Measurements from ENCODE around the gene KLHL17. TPM values are rescaled to one million over a fixed set of nuclear protein-coding genes. Genes with fewer than 3 reads are reported as not detected.

Gene KLHL17
- total RNA-seq, 1 experiment from 2014 or later: 27.8 TPM

DNA sequence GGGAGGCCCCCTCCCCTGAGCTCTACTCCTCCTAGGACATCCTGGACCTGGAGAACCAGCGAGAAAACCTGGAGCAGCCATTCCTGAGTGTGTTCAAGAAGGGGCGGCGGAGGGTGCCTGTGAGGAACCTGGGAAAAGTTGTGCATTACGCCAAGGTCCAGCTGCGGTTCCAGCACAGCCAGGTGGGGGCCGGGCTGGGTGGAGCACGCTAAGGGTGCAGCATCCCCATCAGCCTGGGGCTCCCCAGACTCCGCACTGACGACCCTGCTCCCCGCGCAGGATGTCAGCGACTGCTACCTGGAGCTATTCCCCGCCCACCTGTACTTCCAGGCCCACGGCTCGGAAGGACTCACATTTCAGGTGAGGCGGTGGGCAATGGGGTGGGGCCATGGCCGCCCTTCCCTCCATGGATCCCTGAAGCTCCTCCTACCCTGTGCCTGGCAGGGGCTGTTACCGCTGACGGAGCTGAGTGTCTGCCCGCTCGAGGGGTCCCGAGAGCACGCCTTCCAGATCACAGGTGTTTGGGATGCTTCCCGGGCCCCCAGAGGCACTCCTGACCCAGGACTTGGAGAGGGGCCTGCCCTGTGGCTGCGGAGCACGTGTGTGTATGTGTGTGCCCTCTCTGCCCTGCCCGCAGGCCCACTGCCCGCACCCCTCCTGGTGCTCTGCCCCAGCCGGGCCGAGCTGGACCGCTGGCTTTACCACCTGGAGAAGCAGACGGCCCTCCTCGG, 10.0 kb downstream of the KLHL17 start:
- DNase-seq: no peak
- TF ChIP-seq, protein P1, sequence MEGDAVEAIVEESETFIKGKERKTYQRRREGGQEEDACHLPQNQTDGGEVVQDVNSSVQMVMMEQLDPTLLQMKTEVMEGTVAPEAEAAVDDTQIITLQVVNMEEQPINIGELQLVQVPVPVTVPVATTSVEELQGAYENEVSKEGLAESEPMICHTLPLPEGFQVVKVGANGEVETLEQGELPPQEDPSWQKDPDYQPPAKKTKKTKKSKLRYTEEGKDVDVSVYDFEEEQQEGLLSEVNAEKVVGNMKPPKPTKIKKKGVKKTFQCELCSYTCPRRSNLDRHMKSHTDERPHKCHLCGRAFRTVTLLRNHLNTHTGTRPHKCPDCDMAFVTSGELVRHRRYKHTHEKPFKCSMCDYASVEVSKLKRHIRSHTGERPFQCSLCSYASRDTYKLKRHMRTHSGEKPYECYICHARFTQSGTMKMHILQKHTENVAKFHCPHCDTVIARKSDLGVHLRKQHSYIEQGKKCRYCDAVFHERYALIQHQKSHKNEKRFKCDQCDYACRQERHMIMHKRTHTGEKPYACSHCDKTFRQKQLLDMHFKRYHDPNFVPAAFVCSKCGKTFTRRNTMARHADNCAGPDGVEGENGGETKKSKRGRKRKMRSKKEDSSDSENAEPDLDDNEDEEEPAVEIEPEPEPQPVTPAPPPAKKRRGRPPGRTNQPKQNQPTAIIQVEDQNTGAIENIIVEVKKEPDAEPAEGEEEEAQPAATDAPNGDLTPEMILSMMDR (IDR thresholded peaks at IDR 0.05; ENCODE audit: unreplicated experiment): no peak
- Mint-ChIP-seq H3K27me3 (ENCODE audit: unreplicated experiment) (no peaks in the 10 kb centered on the region), H3K4me3 (ENCODE audit: low read depth, unreplicated experiment) (no peak overlapping the region), H3K4me1 (ENCODE audit: low read depth, unreplicated experiment) (peaks cover 3% of the 10 kb centered on the region), H3K36me3 (ENCODE audit: insufficient read depth, unreplicated experiment) (peaks cover 21% of the 10 kb centered on the region), H3K27ac (ENCODE audit: unreplicated experiment) (no peak overlapping the region), H3K9me3 (ENCODE audit: low read depth, unreplicated experiment) (no peaks in the 10 kb centered on the region)
- no TSS peak for BruUV-seq (replicated peaks)
- CTCF ChIA-PET: interaction anchor here (0.6 kb wide), 1 partner anchor 29 kb away, joined by 5 read pairs; no protein-coding TSS in a partner anchor
- intact Hi-C loops (cut with micrococcal nuclease; ENCODE audit: unreplicated experiment): no loop called here

DNA sequence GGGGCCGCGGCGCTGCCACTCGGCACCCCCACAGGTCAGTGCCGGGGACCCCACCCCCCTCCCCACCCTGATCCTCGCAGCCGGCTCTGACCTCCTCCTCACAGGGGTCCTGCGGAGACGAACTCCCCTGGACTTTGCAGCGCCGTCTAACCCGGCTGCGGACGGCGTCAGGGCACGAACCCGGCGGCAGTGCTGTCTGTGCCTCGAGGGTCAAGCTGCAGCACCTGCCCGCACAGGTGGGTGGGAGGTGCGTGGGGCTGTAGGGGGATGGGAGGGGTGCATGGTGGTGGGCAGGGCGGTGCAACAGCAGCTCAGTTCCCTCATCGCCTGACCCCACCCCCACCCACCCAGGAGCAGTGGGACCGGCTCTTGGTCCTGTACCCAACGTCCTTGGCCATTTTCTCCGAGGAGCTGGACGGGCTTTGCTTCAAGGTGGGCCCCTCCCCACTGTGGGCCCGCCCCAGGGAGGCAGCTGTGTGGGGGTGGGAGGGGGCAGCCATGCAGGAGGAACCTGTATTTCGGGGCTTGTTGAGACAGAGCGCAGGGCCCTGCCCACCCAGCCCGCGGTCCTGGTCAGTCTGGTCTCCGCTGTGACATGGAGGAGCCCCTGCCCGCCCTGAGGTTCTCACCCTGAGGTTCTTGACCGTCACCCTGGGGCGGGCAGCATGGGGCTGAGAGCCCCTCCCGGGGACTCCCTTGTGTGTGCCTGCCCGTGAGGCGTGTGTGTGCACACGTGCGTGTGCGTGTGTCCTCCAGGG, 10.8 kb downstream of the KLHL17 start:
- no peaks in the 10 kb centered on the region for H3K9me3 Mint-ChIP-seq (ENCODE audit: low read depth, unreplicated experiment)
- no peak overlapping the region for H3K4me3 Mint-ChIP-seq (ENCODE audit: low read depth, unreplicated experiment)
- no peaks in the 10 kb centered on the region for H3K27me3 Mint-ChIP-seq (ENCODE audit: unreplicated experiment)
- BruUV-seq (replicated peaks): no TSS peak
- H3K4me1 Mint-ChIP-seq (ENCODE audit: low read depth, unreplicated experiment): peaks cover 10% of the 10 kb centered on the region
- intact Hi-C loops (cut with micrococcal nuclease; ENCODE audit: unreplicated experiment): no loop called here
- H3K36me3 Mint-ChIP-seq (ENCODE audit: insufficient read depth, unreplicated experiment): peaks cover 28% of the 10 kb centered on the region
- no peak overlapping the region for H3K27ac Mint-ChIP-seq (ENCODE audit: unreplicated experiment)
- DNase-seq: no peak
- TF ChIP-seq, protein P1 (IDR thresholded peaks at IDR 0.05; ENCODE audit: unreplicated experiment): no peak
- CTCF ChIA-PET: interaction anchor here (0.6 kb wide), 1 partner anchor 30 kb away, joined by 5 read pairs; no protein-coding TSS in a partner anchor

DNA sequence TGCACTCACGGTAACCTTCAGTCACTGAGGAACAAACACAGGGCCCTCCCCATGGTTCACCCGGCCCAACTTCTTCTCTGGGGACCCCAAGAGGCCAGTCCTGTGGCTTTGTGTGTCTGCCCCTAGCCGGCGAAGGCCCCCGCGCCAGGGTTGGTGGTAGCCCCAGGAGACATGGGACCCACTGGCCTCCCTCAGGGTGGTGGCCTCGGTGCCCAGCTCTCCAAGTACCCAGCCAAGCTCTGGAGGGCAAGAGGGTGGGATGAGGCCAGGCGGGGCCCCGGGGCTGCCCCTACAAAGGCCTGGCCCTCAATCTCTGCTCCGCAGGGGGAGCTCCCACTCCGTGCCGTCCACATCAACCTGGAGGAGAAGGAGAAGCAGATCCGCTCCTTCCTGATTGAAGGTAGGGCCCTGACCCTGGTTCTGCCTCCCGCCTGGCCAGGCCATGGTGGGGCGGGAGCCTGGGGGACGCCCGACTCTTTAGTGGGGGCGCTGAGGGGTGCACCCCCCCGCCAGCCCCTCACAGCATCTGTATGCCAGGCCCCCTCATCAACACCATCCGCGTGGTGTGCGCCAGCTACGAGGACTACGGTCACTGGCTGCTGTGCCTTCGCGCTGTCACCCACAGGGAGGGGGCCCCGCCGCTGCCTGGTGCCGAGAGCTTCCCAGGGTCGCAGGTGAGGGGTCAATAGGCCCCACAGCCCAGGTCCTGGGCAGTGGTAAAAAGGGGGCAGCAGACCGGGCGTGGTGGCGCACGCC, 11.5 kb downstream of the KLHL17 start:
- intact Hi-C loops (cut with micrococcal nuclease; ENCODE audit: unreplicated experiment): no loop called here
- BruUV-seq (replicated peaks): no TSS peak
- H3K36me3 Mint-ChIP-seq (ENCODE audit: insufficient read depth, unreplicated experiment): peaks cover 26% of the 10 kb centered on the region
- DNase-seq: no peak
- TF ChIP-seq, protein P1 (IDR thresholded peaks at IDR 0.05; ENCODE audit: unreplicated experiment): no peak
- no peaks in the 10 kb centered on the region for H3K27me3 Mint-ChIP-seq (ENCODE audit: unreplicated experiment)
- CTCF ChIA-PET: no interaction called here
- H3K27ac Mint-ChIP-seq (ENCODE audit: unreplicated experiment): no peak overlapping the region
- H3K9me3 Mint-ChIP-seq (ENCODE audit: low read depth, unreplicated experiment): no peaks in the 10 kb centered on the region
- no peak overlapping the region for H3K4me3 Mint-ChIP-seq (ENCODE audit: low read depth, unreplicated experiment)
- peaks cover 11% of the 10 kb centered on the region for H3K4me1 Mint-ChIP-seq (ENCODE audit: low read depth, unreplicated experiment)

DNA sequence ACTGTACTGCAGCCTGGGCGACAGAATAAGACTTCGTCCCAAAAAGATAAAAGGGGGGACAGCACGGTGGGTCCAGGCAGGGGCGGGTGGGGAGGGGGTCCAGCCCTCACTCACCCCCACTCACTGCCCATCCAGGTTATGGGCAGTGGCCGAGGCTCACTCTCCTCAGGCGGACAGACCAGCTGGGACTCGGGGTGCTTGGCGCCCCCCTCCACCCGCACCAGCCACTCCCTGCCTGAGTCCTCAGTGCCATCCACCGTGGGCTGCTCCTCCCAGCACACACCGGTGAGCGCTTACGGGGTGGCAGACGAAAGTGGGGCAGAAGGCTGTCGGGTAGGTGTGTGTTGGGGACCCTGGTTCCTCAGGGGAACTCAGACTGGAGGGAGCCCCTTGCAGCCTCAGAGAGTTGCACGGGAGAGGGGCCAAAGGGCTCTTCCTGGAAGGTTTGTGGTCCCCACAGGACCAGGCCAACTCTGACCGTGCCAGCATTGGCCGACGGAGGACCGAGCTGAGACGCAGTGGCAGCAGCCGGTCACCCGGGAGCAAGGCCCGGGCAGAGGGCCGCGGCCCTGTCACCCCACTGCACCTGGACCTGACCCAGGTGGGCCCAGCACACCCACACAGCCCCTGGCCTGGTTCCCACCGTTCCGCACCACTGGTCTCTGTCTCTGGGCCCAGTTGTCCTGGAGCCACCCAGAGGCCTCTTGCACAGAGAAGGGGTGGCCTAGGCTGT, 12.5 kb downstream of the KLHL17 start:
- H3K4me1 Mint-ChIP-seq (ENCODE audit: low read depth, unreplicated experiment): peaks cover 12% of the 10 kb centered on the region
- no TSS peak for BruUV-seq (replicated peaks)
- peaks cover 4% of the 10 kb centered on the region for H3K27me3 Mint-ChIP-seq (ENCODE audit: unreplicated experiment)
- no peaks in the 10 kb centered on the region for H3K9me3 Mint-ChIP-seq (ENCODE audit: low read depth, unreplicated experiment)
- no peak overlapping the region for H3K4me3 Mint-ChIP-seq (ENCODE audit: low read depth, unreplicated experiment)
- no peak overlapping the region for H3K27ac Mint-ChIP-seq (ENCODE audit: unreplicated experiment)
- CTCF ChIA-PET: no interaction called here
- intact Hi-C loops (cut with micrococcal nuclease; ENCODE audit: unreplicated experiment): no loop called here
- TF ChIP-seq, protein P1 (IDR thresholded peaks at IDR 0.05; ENCODE audit: unreplicated experiment): no peak
- no peak for DNase-seq
- H3K36me3 Mint-ChIP-seq (ENCODE audit: insufficient read depth, unreplicated experiment): peaks cover 25% of the 10 kb centered on the region
